ENCODE data around the gene PMVK. TPM values are rescaled to one million over a fixed set of nuclear protein-coding genes. Genes with fewer than 3 reads are reported as not detected.

The PMVK gene
- total RNA-seq, 1 experiment from 2014 or later = 42.2 TPM

DNA sequence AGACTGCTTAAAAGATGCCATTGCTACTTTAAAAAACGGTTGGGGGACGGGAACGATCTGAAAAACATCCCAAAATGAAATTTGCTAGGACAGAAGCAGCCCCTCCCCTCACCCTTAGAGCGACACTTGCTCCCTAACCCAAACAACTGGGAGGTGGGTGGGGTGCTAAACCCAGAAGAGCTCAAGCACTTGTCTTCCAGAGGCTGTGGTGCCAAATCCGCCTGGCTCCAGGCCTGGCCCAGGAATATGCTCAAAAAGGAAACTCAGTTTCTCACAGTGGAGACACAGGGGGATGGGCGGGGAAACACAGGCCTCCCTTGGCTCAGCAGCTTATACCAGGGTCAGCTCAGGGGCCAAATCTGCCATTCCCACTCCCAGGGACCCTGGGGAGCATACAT, 20.0 kb upstream of the PMVK start:
- TF ChIP-seq TCF7L2 (IDR thresholded peaks at IDR 0.05; ENCODE audit: low read depth, low read length) (no peak), SIN3A (IDR thresholded peaks at IDR 0.05; ENCODE audit: borderline replicate concordance, insufficient read depth, low read depth, low read length) (0 out of 2 replicates have a peak, but pooled peaks have one; percentile 21), POLR2AphosphoS5 (IDR thresholded peaks at IDR 0.05; ENCODE audit: low read depth, low read length) (peak; percentile 47; the same call in 1 of the 2 replicates)
- Histone ChIP-seq H3K4me3 (ENCODE audit: low read depth in 2 of 2, low read length in 2 of 2) (peak overlapping the region; percentile 78 to 93), H3K4me1 (ENCODE audit: control insufficient read depth, insufficient read depth, low read length) (peaks cover 32% of the 10 kb centered on the region), H3K27me3 (ENCODE audit: control insufficient read depth, insufficient read depth, low read length) (no peaks in the 10 kb centered on the region), H3K36me3 (ENCODE audit: control insufficient read depth, insufficient read depth, low read length) (peaks cover 3% of the 10 kb centered on the region; the same call in 1 of the 2 replicates), H3K27ac (ENCODE audit: low read length) (peak overlapping the region; percentile 83), H3K9me3 (ENCODE audit: control insufficient read depth, insufficient read depth, low read depth, low read length) (no peaks in the 10 kb centered on the region)
- ChIA-PET POLR2A (interaction anchor here (0.6 to 1.1 kb wide), 2 partner anchors 17 to 201 kb away, joined by 3 to 6 read pairs; no protein-coding TSS in a partner anchor), CTCF (no interaction called here)
- DNase-seq (ENCODE audit: low read depth, low spot score) (no peak), ATAC-seq (peak; percentile 7; the same call in 1 of the 2 replicates)
- in situ Hi-C loops (cut with HindIII; ENCODE audit: low pct_unique_long_range_greater_than_20kb, low sequenced_read_pairs) (no loop called here), intact Hi-C loops (cut with micrococcal nuclease; ENCODE audit: unreplicated experiment) (loop anchor here (2.0 to 10.0 kb wide), 2 partner anchors 104 to 392 kb away; partner anchors contain the start of gene CHRNB2)
- no TSS peak for BruUV-seq (replicated peaks)

- DNase-seq (ENCODE audit: low read depth, low spot score) (no peak), ATAC-seq (peak; percentile 90)
- ChIA-PET CTCF (no interaction called here), POLR2A (interaction anchor here (0.6 to 1.3 kb wide), 5 partner anchors 18 to 201 kb away, joined by 3 to 9 read pairs (median 3); partner anchors contain the start of gene PMVK)
- Histone ChIP-seq H3K4me3 (ENCODE audit: low read depth in 2 of 2, low read length in 2 of 2) (peak within 1 kb of the TSS; percentile 78 to 93), H3K9me3 (ENCODE audit: control insufficient read depth, insufficient read depth, low read depth, low read length) (no peaks in the 10 kb centered on the region), H3K36me3 (ENCODE audit: control insufficient read depth, insufficient read depth, low read length) (peaks cover 2% of the 10 kb centered on the region; the same call in 1 of the 2 replicates), H3K27ac (ENCODE audit: low read length) (peak within 1 kb of the TSS; percentile 83), H3K27me3 (ENCODE audit: control insufficient read depth, insufficient read depth, low read length) (no peaks in the 10 kb centered on the region), H3K4me1 (ENCODE audit: control insufficient read depth, insufficient read depth, low read length) (peaks cover 32% of the 10 kb centered on the region)
- intact Hi-C loops (cut with micrococcal nuclease; ENCODE audit: unreplicated experiment) = loop anchor here (2.0 to 10.0 kb wide), 2 partner anchors 105 to 391 kb away; partner anchors contain the start of gene CHRNB2
- BruUV-seq (replicated peaks) = no TSS peak
- TF ChIP-seq REST (IDR thresholded peaks at IDR 0.05; ENCODE audit: insufficient read depth in 1 of 2, low read depth in 2 of 2, low read length in 1 of 2) (no peak), POLR2AphosphoS5 (IDR thresholded peaks at IDR 0.05; ENCODE audit: low read depth, low read length) (no peak), CTCF (IDR thresholded peaks at IDR 0.05) (no peak), TCF7L2 (IDR thresholded peaks at IDR 0.05; ENCODE audit: low read depth, low read length) (no peak), SIN3A (IDR thresholded peaks at IDR 0.05; ENCODE audit: borderline replicate concordance, insufficient read depth, low read depth, low read length) (no peak)
- in situ Hi-C loops (cut with HindIII; ENCODE audit: low pct_unique_long_range_greater_than_20kb, low sequenced_read_pairs) = no loop called here
Measured at GRCh38 chr1:154955718-154956543, 19.4 kb upstream of the PMVK start, which contains the start of gene PBXIP1. Gene PBXIP1, minus strand, starts transcription at chr1:154956099. Its CDS starts 2,378 bp downstream, at chr1:154953721.
